ENCODE measurements around the gene DISC1.

Gene DISC1

GRCh38 chr1:231950331-231951128, 323.9 kb downstream of the DISC1 start:
- DNase-seq (ENCODE audit: low read depth in 2 of 2) = no peak
- no peak for TF ChIP-seq CTCF (IDR thresholded peaks at IDR 0.05; ENCODE audit: low read depth, low read length)
- H3K4me3 ChIP-seq (replicated peaks in 1 of 2; ENCODE audit: low read depth in 2 of 2, low read length in 2 of 2) = no peak overlapping the region

- no peak for TF ChIP-seq CTCF (IDR thresholded peaks at IDR 0.05; ENCODE audit: low read depth, low read length)
- DNase-seq (ENCODE audit: low read depth in 2 of 2) = peak in 1 of 2 donors; percentile 69
- no peak overlapping the region for H3K4me3 ChIP-seq (replicated peaks in 1 of 2; ENCODE audit: low read depth in 2 of 2, low read length in 2 of 2)
Observed at GRCh38 chr1:231951374-231951773, 324.8 kb downstream of the DISC1 start.

- DNase-seq (ENCODE audit: low read depth in 2 of 2) = no peak
- H3K4me3 ChIP-seq (replicated peaks in 1 of 2; ENCODE audit: low read depth in 2 of 2, low read length in 2 of 2) = no peak overlapping the region
- TF ChIP-seq CTCF (IDR thresholded peaks at IDR 0.05; ENCODE audit: low read depth, low read length) = no peak
Observed at GRCh38 chr1:231952154-231952553, 325.6 kb downstream of the DISC1 start.

GRCh38 chr1:231953660-231954059, 327.1 kb downstream of the DISC1 start:
- no peak for TF ChIP-seq CTCF (IDR thresholded peaks at IDR 0.05; ENCODE audit: low read depth, low read length)
- DNase-seq (ENCODE audit: low read depth in 2 of 2) = no peak
- no peak overlapping the region for H3K4me3 ChIP-seq (replicated peaks in 1 of 2; ENCODE audit: low read depth in 2 of 2, low read length in 2 of 2)

- no peak for TF ChIP-seq CTCF (IDR thresholded peaks at IDR 0.05; ENCODE audit: low read depth, low read length)
- H3K4me3 ChIP-seq (replicated peaks in 1 of 2; ENCODE audit: low read depth in 2 of 2, low read length in 2 of 2) = no peak overlapping the region
- no peak for DNase-seq (ENCODE audit: low read depth in 2 of 2)
Observed at GRCh38 chr1:231954751-231955150, 328.2 kb downstream of the DISC1 start.

GRCh38 chr1:231957359-231957758, 330.8 kb downstream of the DISC1 start:
- H3K4me3 ChIP-seq (replicated peaks in 1 of 2; ENCODE audit: low read depth in 2 of 2, low read length in 2 of 2) = no peak overlapping the region
- TF ChIP-seq CTCF (IDR thresholded peaks at IDR 0.05; ENCODE audit: low read depth, low read length) = no peak
- no peak for DNase-seq (ENCODE audit: low read depth in 2 of 2)

GRCh38 chr1:231958448-231958847, 331.9 kb downstream of the DISC1 start:
- DNase-seq (ENCODE audit: low read depth in 2 of 2) = no peak
- H3K4me3 ChIP-seq (replicated peaks in 1 of 2; ENCODE audit: low read depth in 2 of 2, low read length in 2 of 2) = no peak overlapping the region
- TF ChIP-seq CTCF (IDR thresholded peaks at IDR 0.05; ENCODE audit: low read depth, low read length) = no peak

All from cardiac fibroblast (primary cell).